Esophagus muscularis mucosa (tissue), 4 donors: ENCODE results near the gene PTPRU. TPM values are rescaled to one million over a fixed set of nuclear protein-coding genes. Genes with fewer than 3 reads are reported as not detected.

Experiments
- DNase-seq: peaks from one replicate; pipeline ENCODE4 v3.0.0-alpha.2; 2017; ENCODE audit errors: extremely low spot score
- H3K27ac ChIP-seq, 4 donors: fragments of 200-600 bp; sonication (generic); replicated peaks in 1 of 4; 1 replicate in 3 of 4; 2 replicates in 1 of 4; pipeline ENCODE4 v1.5.1; 2016 to 2019; ENCODE audit warnings: mild to moderate bottlenecking in 1 of 4
- H3K27me3 ChIP-seq, 4 donors: fragments of 200-600 bp; sonication (generic); one replicate each; pipeline versions ENCODE4 v1.5.1 to v1.6.0; 2016 to 2019
- H3K36me3 ChIP-seq, 4 donors: fragments of 200-600 bp; sonication (generic); one replicate each; pipeline ENCODE4 v1.5.1; 2016 to 2019
- H3K4me1 ChIP-seq, 4 donors: fragments of 200-600 bp; sonication (generic); one replicate each; pipeline ENCODE4 v1.5.1; 2016 to 2019
- H3K4me3 ChIP-seq, 4 donors: fragments of 200-600 bp; sonication (generic); 1 replicate in 2 of 4; 2 replicates in 2 of 4; pipeline ENCODE4 v1.5.1; 2016 to 2019; ENCODE audit warnings: mild to moderate bottlenecking in 4 of 4, moderate library complexity in 1 of 4
- H3K9me3 ChIP-seq, 4 donors: fragments of 200-600 bp; sonication (generic); 1 replicate in 3 of 4; 2 replicates in 1 of 4; pipeline ENCODE4 v1.5.1; 2016 to 2019
- CTCF ChIP-seq, 3 experiments: fragments of 200-600 bp in 2 of 3; fragments of 450-650 bp in 1 of 3; sonication (generic) in 2 of 3; IDR thresholded peaks; one replicate each; pipeline ENCODE4 v1.5.1; 2017 to 2019; ENCODE audit warnings: antibody characterized with exemption in 3 of 3, mild to moderate bottlenecking in 2 of 3, moderate library complexity in 1 of 3
- EP300 ChIP-seq: sonication (generic); formaldehyde crosslinking; IDR thresholded peaks from one replicate; pipeline ENCODE4 v1.6.1; 2017; ENCODE audit warnings: antibody characterized with exemption
- POLR2A ChIP-seq: fragments of 450-650 bp; IDR thresholded peaks from one replicate; pipeline ENCODE4 v1.6.1; 2017; ENCODE audit warnings: antibody characterized with exemption, moderate library complexity, mild to moderate bottlenecking, low read depth
- POLR2AphosphoS5 ChIP-seq, 2 donors: sonication (generic); formaldehyde crosslinking; IDR thresholded peaks; one replicate each; pipeline ENCODE4 v1.6.1; 2017; ENCODE audit warnings: antibody characterized with exemption in 2 of 2
- WGBS: methylation state at CpG from one replicate; pipeline ENCODE4 v1.1.5; 2018; 5-methylcytosine and 5-hydroxymethylcytosine counted together
- intact Hi-C: fragments of 100-400 bp; cut with DNase I; formaldehyde crosslinking; loops from one replicate; pipeline ENCODE4 v1.15.1; 2023
- total RNA-seq, 4 donors: library from RNA; depleted of rRNA; stranded (reverse); fragments of >200 nt; gene quantifications; one replicate each; pipeline versions ENCODE4 v1.1.0 to v1.2.1, GENCODE V29; 2016

The PTPRU gene
- total RNA-seq, 4 donors from 2014 or later, result 19.5 to 32.7 (median 27.5) TPM

GRCh38 chr1:29341936-29342335 is 105.6 kb downstream of the PTPRU start:
- TF ChIP-seq EP300, result no peak
- WGBS, result 82% methylated on average over 4 of the region's 4 CpGs
- H3K9me3 ChIP-seq, result no peaks in the 10 kb centered on the region
- H3K4me1 ChIP-seq, result no peaks in the 10 kb centered on the region
- H3K36me3 ChIP-seq, result no peaks in the 10 kb centered on the region
- no peak for DNase-seq
- peaks cover 0 to 58% (median 0%) of the 10 kb centered on the region in 4 donors for H3K27me3 ChIP-seq
- intact Hi-C loops, result no loop called here
- no peak overlapping the region for H3K27ac ChIP-seq
- H3K4me3 ChIP-seq, result no peak overlapping the region

- intact Hi-C loops, result no loop called here
- 85% methylated on average over 7 of the region's 7 CpGs for WGBS
Observed at GRCh38 chr1:29342351-29342750, 106.0 kb downstream of the PTPRU start.

GRCh38 chr1:29342983-29343382 is 106.7 kb downstream of the PTPRU start:
- DNase-seq, result no peak
- no peaks in the 10 kb centered on the region for H3K36me3 ChIP-seq
- no peak overlapping the region for H3K4me3 ChIP-seq
- TF ChIP-seq POLR2A (no peak), POLR2AphosphoS5 (IDR thresholded peaks at IDR 0.05) (no peak), EP300 (no peak), CTCF (IDR thresholded peaks at IDR 0.05) (no peak)
- 62% methylated on average over 2 of the region's 2 CpGs for WGBS
- H3K27ac ChIP-seq, result no peak overlapping the region
- H3K4me1 ChIP-seq, result no peaks in the 10 kb centered on the region
- H3K27me3 ChIP-seq, result peaks cover 0 to 55% (median 0%) of the 10 kb centered on the region in 4 donors
- intact Hi-C loops, result no loop called here
- H3K9me3 ChIP-seq, result no peaks in the 10 kb centered on the region

More at GRCh38 chr1:29342351-29342750, 106.0 kb downstream of the PTPRU start:
- DNase-seq, result no peak
- H3K36me3 ChIP-seq, result no peaks in the 10 kb centered on the region
- no peaks in the 10 kb centered on the region for H3K4me1 ChIP-seq
- no peaks in the 10 kb centered on the region for H3K9me3 ChIP-seq
- H3K27ac ChIP-seq, result no peak overlapping the region
- H3K27me3 ChIP-seq, result peaks cover 0 to 56% (median 0%) of the 10 kb centered on the region in 4 donors
- no peak for TF ChIP-seq POLR2AphosphoS5 (IDR thresholded peaks at IDR 0.05)
- no peak for TF ChIP-seq POLR2A
- no peak for TF ChIP-seq CTCF (IDR thresholded peaks at IDR 0.05)
- TF ChIP-seq EP300, result no peak
- no peak overlapping the region for H3K4me3 ChIP-seq

- DNase-seq, result no peak
- WGBS, result 61% methylated on average over 4 of the region's 4 CpGs
- no peak overlapping the region for H3K27ac ChIP-seq
- no peak for TF ChIP-seq CTCF (IDR thresholded peaks at IDR 0.05)
- TF ChIP-seq POLR2A, result no peak
- no peak for TF ChIP-seq POLR2AphosphoS5 (IDR thresholded peaks at IDR 0.05)
- no peak for TF ChIP-seq EP300
- no peak overlapping the region for H3K4me3 ChIP-seq
- no peaks in the 10 kb centered on the region for H3K4me1 ChIP-seq
- no peaks in the 10 kb centered on the region for H3K9me3 ChIP-seq
- H3K36me3 ChIP-seq, result no peaks in the 10 kb centered on the region
- intact Hi-C loops, result no loop called here
- peaks cover 0 to 57% (median 0%) of the 10 kb centered on the region in 4 donors for H3K27me3 ChIP-seq
Observed at GRCh38 chr1:29343476-29343875, 107.2 kb downstream of the PTPRU start.

GRCh38 chr1:29343908-29344307 is 107.6 kb downstream of the PTPRU start:
- no peaks in the 10 kb centered on the region for H3K9me3 ChIP-seq
- peaks cover 0 to 57% (median 0%) of the 10 kb centered on the region in 4 donors for H3K27me3 ChIP-seq
- intact Hi-C loops, result no loop called here
- no peak overlapping the region for H3K4me3 ChIP-seq
- no peaks in the 10 kb centered on the region for H3K4me1 ChIP-seq
- no peak overlapping the region for H3K27ac ChIP-seq
- DNase-seq, result no peak
- TF ChIP-seq EP300 (no peak), CTCF (IDR thresholded peaks at IDR 0.05) (no peak), POLR2A (no peak), POLR2AphosphoS5 (IDR thresholded peaks at IDR 0.05) (no peak)
- WGBS, result 33% methylated on average over 3 of the region's 10 CpGs
- no peaks in the 10 kb centered on the region for H3K36me3 ChIP-seq
